NAMALWA (cell line): Measurements from ENCODE around the gene PTPN23.

Experiments
- DNase-seq: peaks from one replicate; pipeline ENCODE4 v3.0.0-alpha.2; 2015; ENCODE audit warnings: low spot score

PTPN23 gene

GRCh38 chr3:47420511-47421484 lies 40.0 kb downstream of the PTPN23 start:
- DNase-seq, result peak; percentile 91

- no peak for DNase-seq
Measured at GRCh38 chr3:47421741-47422649, 41.2 kb downstream of the PTPN23 start.

GRCh38 chr3:47422743-47423142 lies 41.9 kb downstream of the PTPN23 start:
- no peak for DNase-seq

GRCh38 chr3:47423548-47424145 lies 42.8 kb downstream of the PTPN23 start:
- no peak for DNase-seq

GRCh38 chr3:47424434-47425382 lies 43.9 kb downstream of the PTPN23 start:
- no peak for DNase-seq

GRCh38 chr3:47425383-47425778 lies 44.6 kb downstream of the PTPN23 start:
- DNase-seq, result no peak

GRCh38 chr3:47425959-47426358 lies 45.1 kb downstream of the PTPN23 start:
- DNase-seq, result no peak

- no peak for DNase-seq
Measured at GRCh38 chr3:47427866-47428265, 47.0 kb downstream of the PTPN23 start.

GRCh38 chr3:47428662-47429061 lies 47.8 kb downstream of the PTPN23 start:
- no peak for DNase-seq

GRCh38 chr3:47429476-47430270 lies 48.9 kb downstream of the PTPN23 start:
- no peak for DNase-seq

GRCh38 chr3:47430606-47431005 lies 49.8 kb downstream of the PTPN23 start:
- no peak for DNase-seq

- DNase-seq, result no peak
Measured at GRCh38 chr3:47431225-47431624, 50.4 kb downstream of the PTPN23 start.

- DNase-seq, result no peak
Measured at GRCh38 chr3:47432673-47433072, 51.9 kb downstream of the PTPN23 start.

GRCh38 chr3:47433796-47434195 lies 53.0 kb downstream of the PTPN23 start:
- no peak for DNase-seq

- no peak for DNase-seq
Measured at GRCh38 chr3:47434849-47435248, 54.0 kb downstream of the PTPN23 start.

- no peak for DNase-seq
Measured at GRCh38 chr3:47436180-47436579, 55.4 kb downstream of the PTPN23 start.

GRCh38 chr3:47440131-47440530 lies 59.3 kb downstream of the PTPN23 start:
- DNase-seq, result no peak

- no peak for DNase-seq
Measured at GRCh38 chr3:47441796-47442551, 61.2 kb downstream of the PTPN23 start.

- DNase-seq, result no peak
Measured at GRCh38 chr3:47443611-47443995, 62.8 kb downstream of the PTPN23 start.

GRCh38 chr3:47444103-47444502 lies 63.3 kb downstream of the PTPN23 start:
- DNase-seq, result no peak
